Measurements from ENCODE around the gene SHH. TPM values are rescaled to one million over a fixed set of nuclear protein-coding genes. Genes with fewer than 3 reads are reported as not detected.

SHH gene
- polyA plus RNA-seq, 1 donor (not counting 4 experiments of a cell fraction or from before 2014, with no cell fraction given) = not detected

- Histone ChIP-seq H3K9me1 (ENCODE audit: control insufficient read depth, extremely low read depth, insufficient read depth, low read length) (no peaks in the 10 kb centered on the region), H3K4me2 (ENCODE audit: control insufficient read depth, extremely low read depth, insufficient read depth, low read depth, low read length) (no peak overlapping the region), H3K4me3 (ENCODE audit: control insufficient read depth in 2 of 3, extremely low read depth in 1 of 3, insufficient read depth in 2 of 3, low read depth in 1 of 3, low read length in 3 of 3) (no peak overlapping the region), H3K79me2 (ENCODE audit: control insufficient read depth, insufficient read depth, low read length) (no peaks in the 10 kb centered on the region), H3K27ac (ENCODE audit: control insufficient read depth, insufficient read depth, low read length) (no peak overlapping the region), H3K9ac (ENCODE audit: control insufficient read depth, extremely low read depth, insufficient read depth, low read length) (no peak overlapping the region), H3K36me3 (ENCODE audit: control insufficient read depth in 2 of 2, extremely low read depth in 1 of 2, insufficient read depth in 2 of 2, low read length in 2 of 2) (no peaks in the 10 kb centered on the region), H2AFZ (ENCODE audit: control insufficient read depth, low read length) (no peak overlapping the region), H3K4me1 (ENCODE audit: control insufficient read depth, extremely low read depth, insufficient read depth, low read length) (no peaks in the 10 kb centered on the region), H4K20me1 (ENCODE audit: control insufficient read depth, extremely low read depth, insufficient read depth, low read length) (no peaks in the 10 kb centered on the region), H3K9me3 (ENCODE audit: control insufficient read depth, low read depth, low read length) (no peaks in the 10 kb centered on the region), H3K27me3 (ENCODE audit: control insufficient read depth, extremely low read depth, insufficient read depth, low read length) (no peaks in the 10 kb centered on the region)
- no peak for TF ChIP-seq CTCF (optimal IDR thresholded peaks at IDR 0.05 in 1 of 3, IDR thresholded peaks at IDR 0.05 in 1 of 3, conservative IDR thresholded peaks at IDR 0.05 in 1 of 3; ENCODE audit: extremely low read depth in 1 of 3, insufficient read depth in 2 of 3, low read length in 3 of 3)
- no peak for TF ChIP-seq EZH2 (IDR thresholded peaks at IDR 0.05; ENCODE audit: low read length)
- DNase-seq (ENCODE audit: low read depth, low spot score) (no peak), FAIRE-seq (no peak)
- dilution Hi-C loops (cut with MboI; ENCODE audit: extremely low pct_ligation_motif_present, low sequenced_read_pairs) = no loop called here
Measured at GRCh38 chr7:155856656-155857055, 44.4 kb upstream of the SHH start.

DNA sequence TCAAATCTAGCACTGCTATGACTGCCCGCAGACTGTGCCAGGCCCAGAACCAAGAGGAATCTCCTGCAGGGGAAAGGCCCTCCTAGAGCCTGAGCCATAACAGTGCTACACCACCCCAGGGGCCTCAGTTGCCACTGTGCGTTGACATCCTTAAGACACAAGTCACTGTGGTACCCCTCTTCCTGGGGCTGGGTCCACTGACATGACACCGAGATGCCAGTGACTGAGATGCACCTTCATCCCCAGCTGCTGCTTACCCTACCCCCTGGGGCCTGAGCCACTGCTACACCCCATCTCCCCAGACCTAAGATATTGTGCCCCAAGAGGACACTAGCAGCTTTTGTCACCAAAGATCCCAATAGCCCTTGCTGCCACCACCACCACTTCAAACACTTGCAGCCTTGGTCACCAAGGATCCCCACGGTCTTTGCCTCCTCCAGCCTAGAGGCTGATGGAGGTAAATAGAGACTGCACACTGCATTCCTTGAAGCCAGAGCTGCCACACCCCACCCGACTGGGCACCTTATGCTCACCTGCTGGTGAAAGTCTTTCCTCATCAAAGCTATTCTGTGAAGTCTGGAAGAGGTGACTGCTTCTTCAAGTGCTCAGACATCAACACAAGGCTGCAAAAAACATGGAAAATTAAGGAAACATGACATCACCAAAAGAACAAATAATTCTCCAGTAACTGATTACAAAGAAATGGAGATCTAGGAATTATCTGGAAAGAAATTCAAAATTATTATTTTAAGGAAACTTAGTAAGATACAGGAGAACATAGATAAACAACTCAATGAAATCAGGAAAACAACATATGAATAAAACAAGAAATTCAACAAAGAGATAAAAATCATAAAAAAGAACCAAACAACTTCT lies 40.4 kb upstream of the SHH start:
- no peaks in the 10 kb centered on the region for H3K36me3 ChIP-seq (ENCODE audit: control insufficient read depth in 2 of 2, extremely low read depth in 1 of 2, insufficient read depth in 2 of 2, low read length in 2 of 2)
- H3K4me1 ChIP-seq (ENCODE audit: control insufficient read depth, extremely low read depth, insufficient read depth, low read length) = no peaks in the 10 kb centered on the region
- no peaks in the 10 kb centered on the region for H3K79me2 ChIP-seq (ENCODE audit: control insufficient read depth, insufficient read depth, low read length)
- no peak overlapping the region for H3K4me3 ChIP-seq (ENCODE audit: control insufficient read depth in 2 of 3, extremely low read depth in 1 of 3, insufficient read depth in 2 of 3, low read depth in 1 of 3, low read length in 3 of 3)
- no peak overlapping the region for H3K4me2 ChIP-seq (ENCODE audit: control insufficient read depth, extremely low read depth, insufficient read depth, low read depth, low read length)
- FAIRE-seq (no peak), DNase-seq (ENCODE audit: low read depth, low spot score) (no peak)
- H2AFZ ChIP-seq (ENCODE audit: control insufficient read depth, low read length) = no peak overlapping the region
- dilution Hi-C loops (cut with MboI; ENCODE audit: extremely low pct_ligation_motif_present, low sequenced_read_pairs) = no loop called here
- no peaks in the 10 kb centered on the region for H4K20me1 ChIP-seq (ENCODE audit: control insufficient read depth, extremely low read depth, insufficient read depth, low read length)
- H3K9me1 ChIP-seq (ENCODE audit: control insufficient read depth, extremely low read depth, insufficient read depth, low read length) = no peaks in the 10 kb centered on the region
- TF ChIP-seq EZH2 (IDR thresholded peaks at IDR 0.05; ENCODE audit: low read length) = no peak
- TF ChIP-seq CTCF (optimal IDR thresholded peaks at IDR 0.05 in 1 of 3, IDR thresholded peaks at IDR 0.05 in 1 of 3, conservative IDR thresholded peaks at IDR 0.05 in 1 of 3; ENCODE audit: extremely low read depth in 1 of 3, insufficient read depth in 2 of 3, low read length in 3 of 3) = no peak
- no peaks in the 10 kb centered on the region for H3K27me3 ChIP-seq (ENCODE audit: control insufficient read depth, extremely low read depth, insufficient read depth, low read length)
- no peak overlapping the region for H3K9ac ChIP-seq (ENCODE audit: control insufficient read depth, extremely low read depth, insufficient read depth, low read length)
- H3K9me3 ChIP-seq (ENCODE audit: control insufficient read depth, low read depth, low read length) = no peaks in the 10 kb centered on the region
- H3K27ac ChIP-seq (ENCODE audit: control insufficient read depth, insufficient read depth, low read length) = no peak overlapping the region
